ENCODE data around the gene RTL10.

- TF ChIP-seq MNT (IDR thresholded peaks at IDR 0.05) (no peak), ZNF7 (CRISPR knock-in tag; IDR thresholded peaks at IDR 0.05) (no peak), EP300 (IDR thresholded peaks at IDR 0.05; ENCODE audit: low read depth in 2 of 2, low read length in 2 of 2) (no peak), EP300 (CRISPR knock-in tag; IDR thresholded peaks at IDR 0.05; ENCODE audit: borderline replicate concordance) (no peak), ZKSCAN1 (IDR thresholded peaks at IDR 0.05; ENCODE audit: low read length) (no peak), SUZ12 (IDR thresholded peaks at IDR 0.05; ENCODE audit: low read depth, low read length) (no peak), TCF7L2 (IDR thresholded peaks at IDR 0.05; ENCODE audit: low read depth, low read length) (no peak), RAD21 (CRISPR knock-in tag; IDR thresholded peaks at IDR 0.05) (no peak), HDAC2 (CRISPR knock-in tag; IDR thresholded peaks at IDR 0.05) (no peak), POLR2A (IDR thresholded peaks at IDR 0.05; ENCODE audit: insufficient read depth in 1 of 2, low read depth in 2 of 2, low read length in 2 of 2) (no peak), HNRNPL (IDR thresholded peaks at IDR 0.05; ENCODE audit: low read depth, low read length) (no peak), KLF13 (CRISPR knock-in tag; IDR thresholded peaks at IDR 0.05) (no peak)
Measured at GRCh38 chr22:19898145-19898544, 43.5 kb upstream of the RTL10 start.

Measured in HepG2 (cell line).